ENCODE results near the gene TMEM119. TPM values are rescaled to one million over a fixed set of nuclear protein-coding genes. Genes with fewer than 3 reads are reported as not detected.
A peak's percentile ranks its signal among the peaks of the same experiment; 100 is the strongest.
"Not testable (repeated sequence)": the region's sequence is repeated elsewhere in the genome, so short reads cannot be mapped to it uniquely, and the experiment has no call there.

Gene TMEM119
- total RNA-seq, 1 donor from 2014 or later, result 0.79 TPM

- Histone ChIP-seq H3K27me3 (ENCODE audit: control insufficient read depth, insufficient read depth, low read length) (no peaks in the 10 kb centered on the region), H3K4me3 (ENCODE audit: low read depth, low read length) (peak overlapping the region; percentile 95), H3K36me3 (ENCODE audit: control insufficient read depth, insufficient read depth, low read length) (peaks cover 16% of the 10 kb centered on the region)
- FAIRE-seq, result no peak
- no peak for DNase-seq (ENCODE audit: low read depth)
- no peak for TF ChIP-seq CTCF (IDR thresholded peaks at IDR 0.05; ENCODE audit: insufficient read depth, low read length, severe bottlenecking)
These were observed 36.0 kb downstream of the TMEM119 start for GRCh38 chr12:108561852-108562347.

GRCh38 chr12:108560752-108561719 lies 36.8 kb downstream of the TMEM119 start, which contains the start of gene SART3:
TSS of gene SART3 (minus strand) at chr12:108561173. CDS start at chr12:108561154, 19 bp downstream.
- FAIRE-seq, result no peak
- H3K27me3 ChIP-seq (ENCODE audit: control insufficient read depth, insufficient read depth, low read length), result no peaks in the 10 kb centered on the region
- no peak for TF ChIP-seq CTCF (IDR thresholded peaks at IDR 0.05; ENCODE audit: insufficient read depth, low read length, severe bottlenecking)
- peaks cover 14% of the 10 kb centered on the region for H3K36me3 ChIP-seq (ENCODE audit: control insufficient read depth, insufficient read depth, low read length)
- H3K4me3 ChIP-seq (ENCODE audit: low read depth, low read length), result peak within 1 kb of the TSS; percentile 95
- peak; percentile 90 for DNase-seq (ENCODE audit: low read depth)

- peak overlapping the region; percentile 95 for H3K4me3 ChIP-seq (ENCODE audit: low read depth, low read length)
- FAIRE-seq (no peak), DNase-seq (ENCODE audit: low read depth) (peak; percentile 63)
- no peak for TF ChIP-seq CTCF (IDR thresholded peaks at IDR 0.05; ENCODE audit: insufficient read depth, low read length, severe bottlenecking)
- H3K36me3 ChIP-seq (ENCODE audit: control insufficient read depth, insufficient read depth, low read length), result peaks cover 14% of the 10 kb centered on the region
- H3K27me3 ChIP-seq (ENCODE audit: control insufficient read depth, insufficient read depth, low read length), result no peaks in the 10 kb centered on the region
These were observed 37.6 kb downstream of the TMEM119 start for GRCh38 chr12:108560321-108560721.

- H3K27me3 ChIP-seq (ENCODE audit: control insufficient read depth, insufficient read depth, low read length), result no peaks in the 10 kb centered on the region
- peak overlapping the region; percentile 95 for H3K4me3 ChIP-seq (ENCODE audit: low read depth, low read length)
- FAIRE-seq, result no peak
- TF ChIP-seq CTCF (IDR thresholded peaks at IDR 0.05; ENCODE audit: insufficient read depth, low read length, severe bottlenecking), result peak; percentile 17
- H3K36me3 ChIP-seq (ENCODE audit: control insufficient read depth, insufficient read depth, low read length), result peaks cover 11% of the 10 kb centered on the region
- no peak for DNase-seq (ENCODE audit: low read depth)
These were observed 38.1 kb downstream of the TMEM119 start for GRCh38 chr12:108559748-108560147.

- no peak for DNase-seq (ENCODE audit: low read depth)
- TF ChIP-seq CTCF (IDR thresholded peaks at IDR 0.05; ENCODE audit: insufficient read depth, low read length, severe bottlenecking), result no peak
- no peak for FAIRE-seq
- no peak overlapping the region for H3K4me3 ChIP-seq (ENCODE audit: low read depth, low read length)
- H3K36me3 ChIP-seq (ENCODE audit: control insufficient read depth, insufficient read depth, low read length), result peaks cover 6% of the 10 kb centered on the region
- no peaks in the 10 kb centered on the region for H3K27me3 ChIP-seq (ENCODE audit: control insufficient read depth, insufficient read depth, low read length)
These were observed 38.8 kb downstream of the TMEM119 start for GRCh38 chr12:108559007-108559655.

GRCh38 chr12:108555383-108555782 lies 42.5 kb downstream of the TMEM119 start:
- not testable (repeated sequence) for DNase-seq (ENCODE audit: low read depth); H3K27me3 ChIP-seq (ENCODE audit: control insufficient read depth, insufficient read depth, low read length); FAIRE-seq; H3K4me3 ChIP-seq (ENCODE audit: low read depth, low read length); H3K36me3 ChIP-seq (ENCODE audit: control insufficient read depth, insufficient read depth, low read length)
